Body of pancreas (tissue), 4 donors: ENCODE measurements around the gene H3-3A. TPM values are rescaled to one million over a fixed set of nuclear protein-coding genes. Genes with fewer than 3 reads are reported as not detected.

Source experiments
- ATAC-seq: fragments of 150-250 bp; one replicate; pipeline ENCODE4 v1.9.1; 2016
- DNase-seq, 4 donors: peaks; one replicate each; pipeline ENCODE4 v3.0.0-alpha.2; 2019
- H3K27ac ChIP-seq, 4 donors: fragments of 200-600 bp; sonication (generic); 1 replicate in 3 of 4; 2 replicates in 1 of 4; pipeline versions ENCODE4 v1.5.1 to v1.6.1; 2016 to 2019; ENCODE audit warnings: mild to moderate bottlenecking in 1 of 4, mixed read lengths in 1 of 4, moderate library complexity in 1 of 4
- H3K27me3 ChIP-seq, 2 donors: fragments of 200-600 bp; sonication (generic); one replicate each; pipeline ENCODE4 v1.6.0; 2016; ENCODE audit warnings: mild to moderate bottlenecking in 1 of 2
- H3K36me3 ChIP-seq, 2 donors: fragments of 200-600 bp; sonication (generic); replicated peaks in 1 of 2; 2 replicates each; pipeline ENCODE4 v1.5.1; 2016; ENCODE audit warnings: low read depth in 2 of 2; ENCODE audit not compliant: insufficient read depth in 1 of 2
- H3K4me1 ChIP-seq: fragments of 200-600 bp; sonication (generic); one replicate; pipeline ENCODE4 v1.6.0; 2016
- H3K4me3 ChIP-seq, 2 donors: fragments of 200-600 bp; sonication (generic); 1 replicate in 1 of 2; 2 replicates in 1 of 2; pipeline ENCODE4 v1.5.1; 2016 to 2019
- H3K9me3 ChIP-seq, 3 donors: fragments of 200-600 bp; sonication (generic); 1 replicate in 2 of 3; 2 replicates in 1 of 3; pipeline ENCODE4 v1.5.1; 2016
- CTCF ChIP-seq, 7 experiments: fragments of 450-650 bp in 4 of 7; fragments of 200-600 bp in 3 of 7; sonication (generic) in 3 of 7; IDR thresholded peaks; one replicate each; pipeline ENCODE4 v1.5.1; 2016 to 2019; ENCODE audit warnings: antibody characterized with exemption in 7 of 7
- POLR2A ChIP-seq, 3 donors: fragments of 450-650 bp; IDR thresholded peaks; one replicate each; pipeline ENCODE4 v1.6.1; 2016; ENCODE audit warnings: antibody characterized with exemption in 3 of 3, mild to moderate bottlenecking in 2 of 3
- WGBS, 2 donors: methylation state at CpG; one replicate each; pipeline ENCODE4 v1.1.5; 2017; 5-methylcytosine and 5-hydroxymethylcytosine counted together
- intact Hi-C: fragments of 100-400 bp; cut with DNase I; formaldehyde crosslinking; loops from one replicate; pipeline ENCODE4 v1.15.1; 2023
- total RNA-seq, 2 donors: library from RNA; depleted of rRNA; stranded (reverse); fragments of >200 nt; gene quantifications; one replicate each; pipeline ENCODE4 v1.1.0, GENCODE V29; 2016

The H3-3A gene
- total RNA-seq, 2 donors from 2014 or later: 163 to 211 TPM

DNA sequence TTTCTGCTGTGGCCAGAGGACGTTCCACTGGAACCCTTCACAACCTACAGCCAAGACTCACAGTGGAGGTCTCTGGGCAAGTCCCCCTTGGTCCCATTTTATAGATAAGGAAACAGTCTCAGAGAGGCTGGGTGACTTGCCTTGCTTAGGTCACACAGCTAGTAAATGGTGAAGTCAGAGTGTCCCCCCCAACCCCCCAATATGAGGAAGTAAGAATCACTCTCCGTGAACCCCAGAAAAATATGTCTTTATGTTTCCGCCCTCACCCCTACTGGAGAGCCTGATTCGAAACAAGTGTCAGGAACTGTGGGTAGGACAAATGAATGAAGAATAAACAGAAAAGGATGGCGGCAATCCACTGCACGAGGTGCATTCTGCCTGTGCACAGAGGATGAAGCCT is 56.7 kb downstream of the H3-3A start:
- intact Hi-C loops: loop anchor here (5.0 kb wide), 1 partner anchor 52 kb away; no protein-coding TSS in a partner anchor
- TF ChIP-seq POLR2A (IDR thresholded peaks at IDR 0.05): no peak
- no peak for TF ChIP-seq CTCF (IDR thresholded peaks at IDR 0.05)
- Histone ChIP-seq H3K27ac (no peak overlapping the region), H3K27me3 (no peaks in the 10 kb centered on the region), H3K4me1 (peaks cover 21% of the 10 kb centered on the region), H3K4me3 (no peak overlapping the region), H3K36me3 (no peaks in the 10 kb centered on the region), H3K9me3 (no peaks in the 10 kb centered on the region)
- WGBS, 2 donors: 78 to 83% methylated on average over 6 of the region's 6 CpGs
- ATAC-seq (no peak), DNase-seq (no peak)

DNA sequence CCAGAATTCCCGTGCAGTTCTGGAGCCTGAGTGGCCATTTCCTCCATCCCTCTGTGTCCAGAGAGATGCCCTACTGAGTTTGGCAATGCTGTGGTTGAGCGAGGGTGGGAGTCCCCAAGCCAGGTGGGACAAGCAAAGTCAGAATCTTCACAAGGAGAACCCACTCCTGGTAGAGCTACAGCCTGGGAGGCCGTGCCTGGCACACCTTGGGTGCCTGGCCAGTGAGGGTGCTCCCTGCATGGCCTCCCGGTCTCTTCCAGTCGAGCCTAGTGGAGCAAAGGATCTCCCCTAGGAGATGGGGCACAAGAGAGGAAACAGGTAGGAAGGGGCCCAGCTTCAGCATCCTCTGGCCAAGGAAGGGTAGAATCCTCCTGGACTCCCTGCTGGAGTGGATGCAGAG is 57.9 kb downstream of the H3-3A start:
- Histone ChIP-seq H3K4me1 (peaks cover 27% of the 10 kb centered on the region), H3K9me3 (no peaks in the 10 kb centered on the region), H3K27ac (no peak overlapping the region), H3K4me3 (no peak overlapping the region), H3K27me3 (no peaks in the 10 kb centered on the region), H3K36me3 (no peaks in the 10 kb centered on the region)
- ATAC-seq (no peak), DNase-seq (no peak)
- TF ChIP-seq POLR2A (IDR thresholded peaks at IDR 0.05) (no peak), CTCF (IDR thresholded peaks at IDR 0.05) (no peak)
- 78 to 81% methylated on average over 4 to 5 of the region's 5 CpGs for WGBS, 2 donors
- intact Hi-C loops: loop anchor here (5.0 kb wide), 1 partner anchor 77 kb away; no protein-coding TSS in a partner anchor

DNA sequence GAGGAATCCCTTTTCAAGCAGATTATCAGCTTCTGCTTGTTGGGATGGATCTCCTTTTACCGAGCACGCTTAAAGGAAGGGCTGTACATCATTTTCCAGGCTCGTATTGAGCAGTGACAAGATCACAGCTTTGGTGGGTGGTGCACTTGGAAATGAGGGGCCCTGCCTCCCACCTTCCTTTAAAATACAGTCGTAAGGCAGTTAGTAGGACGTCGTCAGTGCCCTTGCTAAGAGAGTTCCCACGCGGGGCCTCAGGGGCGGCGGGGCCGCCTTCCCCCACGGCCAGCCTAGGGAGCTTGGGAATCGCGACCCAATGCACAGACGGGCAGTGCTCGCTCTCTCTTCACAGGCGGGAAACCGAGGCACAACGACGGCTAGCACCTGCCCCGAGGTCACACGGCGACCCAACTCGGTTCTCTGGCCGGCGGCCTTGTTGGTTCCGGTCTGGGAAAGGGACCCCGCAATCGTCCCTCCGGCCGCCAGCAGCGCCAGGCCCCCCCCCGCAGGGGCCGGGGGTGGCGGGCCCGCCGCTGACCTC is 58.6 kb downstream of the H3-3A start:
- H3K27ac ChIP-seq: peak overlapping the region in 3 of 4 donors; percentile 87 to 93 (median 90)
- 12 to 40% methylated on average over 7 to 36 of the region's 37 CpGs for WGBS, 2 donors

More for the DNA sequence above, 58.6 kb downstream of the H3-3A start:
- ATAC-seq (no peak), DNase-seq (no peak)
- peaks cover 32% of the 10 kb centered on the region for H3K4me1 ChIP-seq
- H3K36me3 ChIP-seq: no peaks in the 10 kb centered on the region
- TF ChIP-seq POLR2A (IDR thresholded peaks at IDR 0.05) (no peak), CTCF (IDR thresholded peaks at IDR 0.05) (no peak)
- intact Hi-C loops: loop anchor here (5.0 kb wide), 1 partner anchor 76 kb away; no protein-coding TSS in a partner anchor
- H3K4me3 ChIP-seq: no peak overlapping the region
- H3K9me3 ChIP-seq: no peaks in the 10 kb centered on the region
- no peaks in the 10 kb centered on the region for H3K27me3 ChIP-seq

Other genes with a start within 250 kb of the H3-3A start
- gene TMEM63A, start 180.3 kb upstream of the H3-3A start, total RNA-seq: 100 to 1,000 TPM; 129 to 217 TPM
- 100 to 1,000 TPM; 138 to 153 TPM for gene LEFTY1, start 173.6 kb upstream of the H3-3A start, total RNA-seq
- 10 to 100 TPM; 34.2 to 52.4 TPM for gene PYCR2, start 138.5 kb upstream of the H3-3A start, total RNA-seq
- gene LEFTY2, start 121.5 kb upstream of the H3-3A start, total RNA-seq: 1 to 10 TPM in 1 of 2 donors, under 1 TPM in 1; 0.99 to 8.0 TPM
- gene SDE2, start 63.4 kb upstream of the H3-3A start, total RNA-seq: 10 to 100 TPM; 11.9 to 13.7 TPM
- 10 to 100 TPM; 27.0 to 34.3 TPM for gene ACBD3, start 124.0 kb downstream of the H3-3A start, total RNA-seq
- gene MIXL1, start 160.9 kb downstream of the H3-3A start, total RNA-seq: not detected
- gene LIN9, start 246.4 kb downstream of the H3-3A start, total RNA-seq: 1 to 10 TPM in 1 of 2 donors, under 1 TPM in 1; 0.52 to 2.3 TPM